H1 (cell line): ENCODE data around the gene INPP5J. TPM values are rescaled to one million over a fixed set of nuclear protein-coding genes. Genes with fewer than 3 reads are reported as not detected.

Experiments
- EGR1 ChIP-seq: IDR thresholded peaks from 2 replicates; pipeline ENCODE4 v1.6.1; 2011; ENCODE audit warnings: low read depth, low read length, borderline replicate concordance
- EZH2 ChIP-seq: fragments of 200-600 bp; sonication (generic); IDR thresholded peaks from 2 replicates; pipeline ENCODE4 v1.7.1; 2012; ENCODE audit warnings: low read depth, mild to moderate bottlenecking, moderate library complexity, low read length, inconsistent platforms; ENCODE audit not compliant: severe bottlenecking
- JUN ChIP-seq: IDR thresholded peaks from 2 replicates; pipeline ENCODE4 v1.6.1; 2011; ENCODE audit warnings: low read depth, mild to moderate bottlenecking, improper control_type of control experiment, low read length
- POU5F1 ChIP-seq: IDR thresholded peaks from 2 replicates; pipeline ENCODE4 v1.6.1; 2011; ENCODE audit warnings: low read depth, mild to moderate bottlenecking, low read length, moderate library complexity
- SAP30 ChIP-seq: fragments of 300-600 bp; sonication (generic); IDR thresholded peaks from 2 replicates; pipeline ENCODE4 v1.7.1; 2012; ENCODE audit warnings: low read length, moderate library complexity, mild to moderate bottlenecking, inconsistent platforms; ENCODE audit not compliant: insufficient read depth, insufficient replicate concordance
- YY1 ChIP-seq: IDR thresholded peaks from 2 replicates; pipeline ENCODE4 v1.6.1; 2011; ENCODE audit warnings: low read depth, mild to moderate bottlenecking, low read length
- polyA plus RNA-seq, 7 experiments: library from polyadenylated mRNA; depleted of rRNA in 3 of 7; stranded (reverse) in 5 of 7; unstranded in 2 of 7; fragments of >200 nt in 5 of 7; fragments of 200-250 nt in 2 of 7; gene quantifications; 1 replicate in 5 of 7; 2 replicates in 1 of 7; 4 replicates in 1 of 7; pipeline versions ENCODE4 v1.2.1 to v1.2.3, GENCODE V29; 2011 to 2013; ENCODE audit warnings: missing spikeins in 2 of 7, mixed read lengths in 2 of 7
- total RNA-seq: library from RNA; stranded (reverse); fragmentation: NEBNext Ultra II Directional; extraction: Animal tissue kit (Norgen Biotek cat#: 25700); gene quantifications from 2 replicates; pipeline ENCODE4 v1.2.1, GENCODE V29; 2021

Gene INPP5J
- total and polyA plus RNA-seq, 2 of the 8 experiments (the other 6 are each of a cell fraction or from before 2014, with no cell fraction given) = 5.4 to 6.0 TPM

DNA sequence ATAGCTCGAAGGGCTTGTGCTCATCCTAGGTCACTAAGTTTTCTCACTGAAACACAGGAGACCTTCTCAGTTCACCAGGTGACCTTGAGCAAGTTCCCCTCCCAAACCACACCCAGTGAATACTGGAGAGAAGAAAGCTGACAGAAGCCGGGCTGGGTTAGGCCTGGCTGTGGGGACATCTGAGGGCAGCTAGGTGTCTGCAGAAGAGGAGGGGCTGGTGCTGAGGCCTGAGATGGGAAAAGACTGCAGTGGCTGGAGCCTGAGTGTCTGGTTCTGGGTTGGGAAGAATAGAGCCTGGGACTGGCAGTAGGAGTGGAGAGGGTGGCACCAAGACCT is 602 bp upstream of the INPP5J start (continued):
- TF ChIP-seq JUN (no peak), EGR1 (no peak), YY1 (no peak), POU5F1 (no peak), SAP30 (no peak), EZH2 (no peak)
